ENCODE results near the gene PITPNM3. TPM values are rescaled to one million over a fixed set of nuclear protein-coding genes. Genes with fewer than 3 reads are reported as not detected.
A peak's percentile ranks its signal among the peaks of the same experiment; 100 is the strongest.

Gene PITPNM3
- polyA plus RNA-seq, 2 donors: 9.5 to 14.4 TPM

GRCh38 chr17:6570731-6571451, 14.5 kb upstream of the PITPNM3 start:
- WGBS, 2 donors: 84 to 85% methylated on average over 18 of the region's 18 CpGs
- H3K4me1 ChIP-seq (ENCODE audit: control insufficient read depth in 2 of 2, insufficient read depth in 2 of 2, low read length in 1 of 2): peaks cover 4 to 11% of the 10 kb centered on the region in 2 donors

GRCh38 chr17:6569370-6570285, 13.3 kb upstream of the PITPNM3 start:
- Histone ChIP-seq H3K9me3 (ENCODE audit: control insufficient read depth in 2 of 2, insufficient read depth in 1 of 2, low read depth in 1 of 2, low read length in 1 of 2) (no peaks in the 10 kb centered on the region), H3K4me3 (ENCODE audit: low read depth in 1 of 2, low read length in 2 of 2) (no peak overlapping the region), H3K4me1 (ENCODE audit: control insufficient read depth in 2 of 2, insufficient read depth in 2 of 2, low read length in 1 of 2) (no peaks in the 10 kb centered on the region), H3K27ac (ENCODE audit: low read depth in 2 of 2, low read length in 1 of 2) (no peak overlapping the region), H3K36me3 (ENCODE audit: control insufficient read depth in 2 of 2, insufficient read depth in 2 of 2, low read length in 1 of 2) (no peaks in the 10 kb centered on the region), H3K27me3 (ENCODE audit: control insufficient read depth in 1 of 2, insufficient read depth in 2 of 2, low read length in 2 of 2) (no peaks in the 10 kb centered on the region)
- 73 to 81% methylated on average over 10 of the region's 10 CpGs for WGBS, 2 donors

More at GRCh38 chr17:6570731-6571451, 14.5 kb upstream of the PITPNM3 start:
- Histone ChIP-seq H3K9me3 (ENCODE audit: control insufficient read depth in 2 of 2, insufficient read depth in 1 of 2, low read depth in 1 of 2, low read length in 1 of 2) (no peaks in the 10 kb centered on the region), H3K4me3 (ENCODE audit: low read depth in 1 of 2, low read length in 2 of 2) (no peak overlapping the region), H3K36me3 (ENCODE audit: control insufficient read depth in 2 of 2, insufficient read depth in 2 of 2, low read length in 1 of 2) (no peaks in the 10 kb centered on the region), H3K27me3 (ENCODE audit: control insufficient read depth in 1 of 2, insufficient read depth in 2 of 2, low read length in 2 of 2) (no peaks in the 10 kb centered on the region), H3K27ac (ENCODE audit: low read depth in 2 of 2, low read length in 1 of 2) (no peak overlapping the region)

- 50 to 73% methylated on average over 12 of the region's 12 CpGs for WGBS, 2 donors
- H3K36me3 ChIP-seq (ENCODE audit: control insufficient read depth in 2 of 2, insufficient read depth in 2 of 2, low read length in 1 of 2): no peaks in the 10 kb centered on the region
- H3K9me3 ChIP-seq (ENCODE audit: control insufficient read depth in 2 of 2, insufficient read depth in 1 of 2, low read depth in 1 of 2, low read length in 1 of 2): no peaks in the 10 kb centered on the region
- no peaks in the 10 kb centered on the region for H3K4me1 ChIP-seq (ENCODE audit: control insufficient read depth in 2 of 2, insufficient read depth in 2 of 2, low read length in 1 of 2)
- H3K27ac ChIP-seq (ENCODE audit: low read depth in 2 of 2, low read length in 1 of 2): peak overlapping the region; percentile 11 to 66
- H3K27me3 ChIP-seq (ENCODE audit: control insufficient read depth in 1 of 2, insufficient read depth in 2 of 2, low read length in 2 of 2): no peaks in the 10 kb centered on the region
- peak overlapping the region in 1 of 2 donors; percentile 18 for H3K4me3 ChIP-seq (ENCODE audit: low read depth in 1 of 2, low read length in 2 of 2)
Observed at GRCh38 chr17:6568184-6568758, 11.9 kb upstream of the PITPNM3 start.

GRCh38 chr17:6567528-6568183, 11.3 kb upstream of the PITPNM3 start:
- H3K36me3 ChIP-seq (ENCODE audit: control insufficient read depth in 2 of 2, insufficient read depth in 2 of 2, low read length in 1 of 2): no peaks in the 10 kb centered on the region
- H3K4me3 ChIP-seq (ENCODE audit: low read depth in 1 of 2, low read length in 2 of 2): no peak overlapping the region
- peak overlapping the region; percentile 79 to 85 for H3K27ac ChIP-seq (ENCODE audit: low read depth in 2 of 2, low read length in 1 of 2)
- H3K27me3 ChIP-seq (ENCODE audit: control insufficient read depth in 1 of 2, insufficient read depth in 2 of 2, low read length in 2 of 2): no peaks in the 10 kb centered on the region
- WGBS, 2 donors: 45 to 55% methylated on average over 15 of the region's 15 CpGs
- no peaks in the 10 kb centered on the region for H3K4me1 ChIP-seq (ENCODE audit: control insufficient read depth in 2 of 2, insufficient read depth in 2 of 2, low read length in 1 of 2)
- H3K9me3 ChIP-seq (ENCODE audit: control insufficient read depth in 2 of 2, insufficient read depth in 1 of 2, low read depth in 1 of 2, low read length in 1 of 2): no peaks in the 10 kb centered on the region

GRCh38 chr17:6561446-6561845, 5.1 kb upstream of the PITPNM3 start:
- no peak overlapping the region for H3K27ac ChIP-seq (ENCODE audit: low read depth in 2 of 2, low read length in 1 of 2)
- H3K4me3 ChIP-seq (ENCODE audit: low read depth in 1 of 2, low read length in 2 of 2): no peak overlapping the region
- no peaks in the 10 kb centered on the region for H3K9me3 ChIP-seq (ENCODE audit: control insufficient read depth in 2 of 2, insufficient read depth in 1 of 2, low read depth in 1 of 2, low read length in 1 of 2)
- H3K4me1 ChIP-seq (ENCODE audit: control insufficient read depth in 2 of 2, insufficient read depth in 2 of 2, low read length in 1 of 2): peaks cover 0 to 3% of the 10 kb centered on the region in 2 donors
- H3K27me3 ChIP-seq (ENCODE audit: control insufficient read depth in 1 of 2, insufficient read depth in 2 of 2, low read length in 2 of 2): no peaks in the 10 kb centered on the region
- no peaks in the 10 kb centered on the region for H3K36me3 ChIP-seq (ENCODE audit: control insufficient read depth in 2 of 2, insufficient read depth in 2 of 2, low read length in 1 of 2)

- Histone ChIP-seq H3K36me3 (ENCODE audit: control insufficient read depth in 2 of 2, insufficient read depth in 2 of 2, low read length in 1 of 2) (no peaks in the 10 kb centered on the region), H3K9me3 (ENCODE audit: control insufficient read depth in 2 of 2, insufficient read depth in 1 of 2, low read depth in 1 of 2, low read length in 1 of 2) (no peaks in the 10 kb centered on the region), H3K27me3 (ENCODE audit: control insufficient read depth in 1 of 2, insufficient read depth in 2 of 2, low read length in 2 of 2) (no peaks in the 10 kb centered on the region), H3K27ac (ENCODE audit: low read depth in 2 of 2, low read length in 1 of 2) (no peak overlapping the region), H3K4me3 (ENCODE audit: low read depth in 1 of 2, low read length in 2 of 2) (no peak overlapping the region), H3K4me1 (ENCODE audit: control insufficient read depth in 2 of 2, insufficient read depth in 2 of 2, low read length in 1 of 2) (peaks cover 0 to 4% of the 10 kb centered on the region in 2 donors)
- WGBS, 2 donors: 84 to 89% methylated on average over 3 of the region's 3 CpGs
Observed at GRCh38 chr17:6560496-6560895, 4.1 kb upstream of the PITPNM3 start.

- H3K4me1 ChIP-seq (ENCODE audit: control insufficient read depth in 2 of 2, insufficient read depth in 2 of 2, low read length in 1 of 2): peaks cover 4% of the 10 kb centered on the region in 2 donors
- H3K27ac ChIP-seq (ENCODE audit: low read depth in 2 of 2, low read length in 1 of 2): no peak overlapping the region
- no peaks in the 10 kb centered on the region for H3K27me3 ChIP-seq (ENCODE audit: control insufficient read depth in 1 of 2, insufficient read depth in 2 of 2, low read length in 2 of 2)
- no peaks in the 10 kb centered on the region for H3K9me3 ChIP-seq (ENCODE audit: control insufficient read depth in 2 of 2, insufficient read depth in 1 of 2, low read depth in 1 of 2, low read length in 1 of 2)
- no peaks in the 10 kb centered on the region for H3K36me3 ChIP-seq (ENCODE audit: control insufficient read depth in 2 of 2, insufficient read depth in 2 of 2, low read length in 1 of 2)
- WGBS, 2 donors: 94 to 95% methylated on average over 5 of the region's 5 CpGs
- H3K4me3 ChIP-seq (ENCODE audit: low read depth in 1 of 2, low read length in 2 of 2): no peak overlapping the region
Observed at GRCh38 chr17:6559753-6560215, 3.4 kb upstream of the PITPNM3 start.

- Histone ChIP-seq H3K36me3 (ENCODE audit: control insufficient read depth in 2 of 2, insufficient read depth in 2 of 2, low read length in 1 of 2) (no peaks in the 10 kb centered on the region), H3K4me3 (ENCODE audit: low read depth in 1 of 2, low read length in 2 of 2) (no peak overlapping the region), H3K4me1 (ENCODE audit: control insufficient read depth in 2 of 2, insufficient read depth in 2 of 2, low read length in 1 of 2) (peaks cover 4% of the 10 kb centered on the region in 2 donors), H3K9me3 (ENCODE audit: control insufficient read depth in 2 of 2, insufficient read depth in 1 of 2, low read depth in 1 of 2, low read length in 1 of 2) (no peaks in the 10 kb centered on the region), H3K27ac (ENCODE audit: low read depth in 2 of 2, low read length in 1 of 2) (no peak overlapping the region), H3K27me3 (ENCODE audit: control insufficient read depth in 1 of 2, insufficient read depth in 2 of 2, low read length in 2 of 2) (no peaks in the 10 kb centered on the region)
- WGBS, 2 donors: 71 to 73% methylated on average over 11 of the region's 11 CpGs
Observed at GRCh38 chr17:6558932-6559752, 2.8 kb upstream of the PITPNM3 start.
